ENCODE results near the gene GLS. TPM values are rescaled to one million over a fixed set of nuclear protein-coding genes. Genes with fewer than 3 reads are reported as not detected.
"Not testable (repeated sequence)": the region's sequence is repeated elsewhere in the genome, so short reads cannot be mapped to it uniquely, and the experiment has no call there.

Gene GLS
- total and polyA plus RNA-seq, 2 donors (not counting 3 experiments of a cell fraction or from before 2014, with no cell fraction given): 49.0 to 183 TPM

GRCh38 chr2:190959911-190960788 lies 79.5 kb downstream of the GLS start:
- ChIA-PET CTCF (interaction anchor here (0.7 to 1.2 kb wide), 2 partner anchors 11 to 14 kb away, joined by 3 to 4 read pairs; no protein-coding TSS in a partner anchor), POLR2A (interaction anchor here (0.6 to 0.7 kb wide), 4 partner anchors 11 to 50 kb away, joined by 4 to 7 read pairs (median 6); no protein-coding TSS in a partner anchor)
- H3K4me3 ChIP-seq (replicated peaks in 1 of 3; ENCODE audit: insufficient read depth in 1 of 3, low read depth in 1 of 3, low read length in 3 of 3): no peak overlapping the region
- no peaks in the 10 kb centered on the region for H4K20me1 ChIP-seq (replicated peaks; ENCODE audit: control insufficient read depth, extremely low read depth, insufficient read depth, low read length)
- BruUV-seq (replicated peaks): no TSS peak
- dilution Hi-C loops (cut with MboI; ENCODE audit: extremely low pct_ligation_motif_present, low sequenced_read_pairs) (no loop called here), intact Hi-C loops (cut with micrococcal nuclease) (no loop called here)
- no peak overlapping the region for H3K9ac ChIP-seq (replicated peaks; ENCODE audit: extremely low read depth, insufficient read depth, low read length)
- DNase-seq (ENCODE audit: low read depth, low spot score) (no peak), FAIRE-seq (no peak)
- no peaks in the 10 kb centered on the region for H3K4me1 ChIP-seq (ENCODE audit: control insufficient read depth, extremely low read depth, insufficient read depth, low read length)
- H3K4me2 ChIP-seq (ENCODE audit: insufficient read depth, low read length): no peak overlapping the region
- no peak overlapping the region for H2AFZ ChIP-seq (ENCODE audit: low read depth, low read length)
- H3K27ac ChIP-seq (ENCODE audit: insufficient read depth, low read depth, low read length): no peak overlapping the region
- peaks cover 4 to 14% of the 10 kb centered on the region in 2 experiments for H3K36me3 ChIP-seq (ENCODE audit: control insufficient read depth in 2 of 2, extremely low read depth in 1 of 2, insufficient read depth in 2 of 2, low read length in 2 of 2)
- H3K27me3 ChIP-seq (ENCODE audit: control insufficient read depth in 2 of 2, insufficient read depth in 2 of 2, low read length in 2 of 2): no peaks in the 10 kb centered on the region
- H3K9me3 ChIP-seq (replicated peaks; ENCODE audit: control insufficient read depth, insufficient read depth, low read length): no peaks in the 10 kb centered on the region
- no peaks in the 10 kb centered on the region for H3K79me2 ChIP-seq (ENCODE audit: control insufficient read depth, insufficient read depth, low read length)
- TF ChIP-seq FOS (IDR thresholded peaks at IDR 0.05; ENCODE audit: borderline replicate concordance, insufficient read depth, low read length): no peak
- no peak for TF ChIP-seq POLR2AphosphoS5 (IDR thresholded peaks at IDR 0.05; ENCODE audit: insufficient read depth, low read depth, low read length)
- TF ChIP-seq MAX (IDR thresholded peaks at IDR 0.05; ENCODE audit: insufficient read depth, insufficient read length): no peak
- TF ChIP-seq CTCF (IDR thresholded peaks at IDR 0.05; ENCODE audit: extremely low read depth in 1 of 2, insufficient read depth in 1 of 2, low read depth in 1 of 2, low read length in 2 of 2): no peak
- no peak for TF ChIP-seq JUN (IDR thresholded peaks at IDR 0.05; ENCODE audit: borderline replicate concordance, insufficient read depth, insufficient read length, low read depth)
- TF ChIP-seq EZH2 (IDR thresholded peaks at IDR 0.05; ENCODE audit: borderline replicate concordance, low read depth, low read length, severe bottlenecking): no peak
- no peak for TF ChIP-seq GATA2 (IDR thresholded peaks at IDR 0.05; ENCODE audit: insufficient read depth, insufficient read length, low read depth, low read length)
- TF ChIP-seq MYC (IDR thresholded peaks at IDR 0.05; ENCODE audit: low read depth, low read length): no peak
- no peak for TF ChIP-seq POLR2A (IDR thresholded peaks at IDR 0.05; ENCODE audit: low read depth, low read length)
- H3K9me1 ChIP-seq (replicated peaks; ENCODE audit: control insufficient read depth, extremely low read depth, insufficient read depth, low read length): no peaks in the 10 kb centered on the region

- FAIRE-seq; intact Hi-C loops (cut with micrococcal nuclease): not testable (repeated sequence)
- CTCF ChIA-PET: interaction anchor here (1.2 kb wide), 1 partner anchor 10 kb away, joined by 4 read pairs; no protein-coding TSS in a partner anchor
These were observed 80.5 kb downstream of the GLS start for GRCh38 chr2:190961117-190961516.

More at GRCh38 chr2:190961117-190961516, 80.5 kb downstream of the GLS start:
- H3K9me3 ChIP-seq (replicated peaks; ENCODE audit: control insufficient read depth, insufficient read depth, low read length); H3K4me2 ChIP-seq (ENCODE audit: insufficient read depth, low read length); H3K9me1 ChIP-seq (replicated peaks; ENCODE audit: control insufficient read depth, extremely low read depth, insufficient read depth, low read length); dilution Hi-C loops (cut with MboI; ENCODE audit: extremely low pct_ligation_motif_present, low sequenced_read_pairs); H3K79me2 ChIP-seq (ENCODE audit: control insufficient read depth, insufficient read depth, low read length); H3K27ac ChIP-seq (ENCODE audit: insufficient read depth, low read depth, low read length); H3K4me3 ChIP-seq (replicated peaks in 1 of 3; ENCODE audit: insufficient read depth in 1 of 3, low read depth in 1 of 3, low read length in 3 of 3); H3K4me1 ChIP-seq (ENCODE audit: control insufficient read depth, extremely low read depth, insufficient read depth, low read length); H2AFZ ChIP-seq (ENCODE audit: low read depth, low read length); H4K20me1 ChIP-seq (replicated peaks; ENCODE audit: control insufficient read depth, extremely low read depth, insufficient read depth, low read length); H3K27me3 ChIP-seq (ENCODE audit: control insufficient read depth in 2 of 2, insufficient read depth in 2 of 2, low read length in 2 of 2); H3K9ac ChIP-seq (replicated peaks; ENCODE audit: extremely low read depth, insufficient read depth, low read length); BruUV-seq (replicated peaks); POLR2A ChIA-PET; DNase-seq (ENCODE audit: low read depth, low spot score): not testable (repeated sequence)
- H3K36me3 ChIP-seq (ENCODE audit: control insufficient read depth in 2 of 2, extremely low read depth in 1 of 2, insufficient read depth in 2 of 2, low read length in 2 of 2): peaks cover 6 to 14% of the 10 kb centered on the region in 2 experiments

Data from endothelial cell of umbilical vein (primary cell).